ENCODE measurements around the gene SF3B5. TPM values are rescaled to one million over a fixed set of nuclear protein-coding genes. Genes with fewer than 3 reads are reported as not detected.
A peak's percentile ranks its signal among the peaks of the same experiment; 100 is the strongest.
"Not testable (repeated sequence)": the region's sequence is repeated elsewhere in the genome, so short reads cannot be mapped to it uniquely, and the experiment has no call there.

Gene SF3B5
- total RNA-seq, 2 experiments from 2014 or later = 167 to 168 TPM

DNA sequence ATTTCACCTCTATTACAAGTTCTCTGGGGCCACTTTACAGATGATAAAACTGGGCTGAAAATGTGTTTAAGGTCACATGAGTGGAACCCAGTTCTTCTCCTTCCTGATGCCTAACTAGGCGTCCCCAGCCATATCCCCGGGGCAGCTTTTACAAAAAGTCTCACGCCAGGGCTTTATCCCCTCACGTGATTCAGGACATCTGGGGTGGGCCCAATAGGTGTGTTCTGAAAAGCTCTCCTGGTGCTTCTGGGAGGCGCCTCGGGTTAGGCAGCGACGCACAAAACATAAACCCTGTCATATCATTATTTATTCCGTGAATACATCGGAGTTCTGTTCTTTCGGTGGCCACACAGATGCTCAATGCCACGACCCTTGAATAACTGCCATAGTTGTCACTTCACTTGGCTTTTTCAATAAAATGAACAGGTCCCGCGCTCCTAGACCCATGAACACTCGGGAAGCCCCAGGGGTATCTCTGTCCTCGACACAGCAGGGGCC, 32.1 kb downstream of the SF3B5 start:
- peak; percentile 5 for ATAC-seq
- ChIA-PET CTCF (interaction anchor here (0.7 to 4.1 kb wide), 8 partner anchors 8 to 123 kb away, joined by 3 to 33 read pairs (median 4); partner anchors contain the start of gene SF3B5), POLR2A (interaction anchor here (0.5 to 4.0 kb wide), 15 partner anchors 8 to 613 kb away, joined by 3 to 74 read pairs (median 3); partner anchors contain the start of genes ADAT2, PEX3 and SF3B5)
- H3K27ac Mint-ChIP-seq = peak overlapping the region; percentile 94
- H3K27me3 Mint-ChIP-seq (ENCODE audit: low read depth) = peaks cover 3% of the 10 kb centered on the region
- peak overlapping the region; percentile 88 for H3K4me3 Mint-ChIP-seq
- H3K4me1 Mint-ChIP-seq (ENCODE audit: low read depth) = peaks cover 43% of the 10 kb centered on the region
- no peaks in the 10 kb centered on the region for H3K9me3 Mint-ChIP-seq (ENCODE audit: insufficient read depth)
- DNase-seq = peak; percentile 37
- no peaks in the 10 kb centered on the region for H3K36me3 Mint-ChIP-seq (ENCODE audit: low read depth)

DNA sequence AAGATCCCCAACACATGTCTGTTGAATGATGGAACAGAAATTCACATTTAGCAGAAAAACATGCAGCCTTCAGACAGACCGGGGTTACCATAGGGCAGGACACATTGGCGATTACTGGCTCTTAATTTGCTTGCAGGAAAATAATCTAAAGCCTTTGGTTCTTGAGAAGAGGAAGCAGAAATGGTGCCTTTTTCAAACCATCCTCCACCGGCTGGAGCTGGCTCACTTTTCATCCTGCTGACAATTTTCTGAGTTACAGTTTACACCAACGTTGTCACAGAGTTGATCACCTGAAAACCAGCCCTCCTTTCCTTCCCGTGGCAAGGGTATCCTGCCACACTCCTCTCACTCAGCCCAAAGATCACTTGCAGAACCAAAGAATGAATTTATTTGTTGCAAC, 32.6 kb downstream of the SF3B5 start:
- H3K27ac Mint-ChIP-seq = peak overlapping the region; percentile 94
- H3K36me3 Mint-ChIP-seq (ENCODE audit: low read depth) = no peaks in the 10 kb centered on the region
- peak overlapping the region; percentile 88 for H3K4me3 Mint-ChIP-seq
- no peak for ATAC-seq
- CTCF ChIA-PET = interaction anchor here (0.7 to 4.1 kb wide), 4 partner anchors 8 to 121 kb away, joined by 3 to 33 read pairs (median 6); no protein-coding TSS in a partner anchor
- POLR2A ChIA-PET = interaction anchor here (1.3 to 4.0 kb wide), 5 partner anchors 8 to 612 kb away, joined by 3 to 74 read pairs (median 6); partner anchors contain the start of genes ADAT2, PEX3 and SF3B5
- H3K27me3 Mint-ChIP-seq (ENCODE audit: low read depth) = peaks cover 3% of the 10 kb centered on the region
- H3K9me3 Mint-ChIP-seq (ENCODE audit: insufficient read depth) = no peaks in the 10 kb centered on the region
- peak; percentile 28 for DNase-seq
- H3K4me1 Mint-ChIP-seq (ENCODE audit: low read depth) = peaks cover 41% of the 10 kb centered on the region

DNA sequence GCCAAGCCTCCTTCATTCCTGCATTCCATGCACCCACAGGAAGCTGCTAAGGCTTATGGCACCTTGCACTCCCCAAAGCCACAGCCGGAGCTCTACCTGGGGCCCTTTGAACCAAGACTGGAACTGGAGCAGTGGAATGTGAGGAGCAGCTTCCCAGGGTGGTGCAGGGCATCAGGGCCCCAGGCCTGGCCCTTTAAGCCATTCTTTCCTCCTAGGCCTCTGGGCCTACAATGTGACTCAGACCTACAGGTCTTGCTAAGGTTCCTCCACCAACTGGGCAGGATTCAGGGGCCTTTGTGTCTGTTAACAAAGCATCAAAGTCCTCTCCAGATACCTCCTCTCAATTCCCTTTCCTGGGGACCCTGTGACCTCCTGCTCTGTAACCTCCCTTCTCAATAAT, 36.2 kb downstream of the SF3B5 start:
- no peak for ATAC-seq
- Mint-ChIP-seq H3K36me3 (ENCODE audit: low read depth) (no peaks in the 10 kb centered on the region), H3K4me3 (no peak overlapping the region), H3K9me3 (ENCODE audit: insufficient read depth) (no peaks in the 10 kb centered on the region), H3K27me3 (ENCODE audit: low read depth) (peaks cover 3% of the 10 kb centered on the region), H3K4me1 (ENCODE audit: low read depth) (peaks cover 42% of the 10 kb centered on the region), H3K27ac (no peak overlapping the region)
- ChIA-PET POLR2A (no interaction called here), CTCF (interaction anchor here (0.8 to 1.4 kb wide), 2 partner anchors 32 to 119 kb away, joined by 3 read pairs; no protein-coding TSS in a partner anchor)
- no peak for DNase-seq

DNA sequence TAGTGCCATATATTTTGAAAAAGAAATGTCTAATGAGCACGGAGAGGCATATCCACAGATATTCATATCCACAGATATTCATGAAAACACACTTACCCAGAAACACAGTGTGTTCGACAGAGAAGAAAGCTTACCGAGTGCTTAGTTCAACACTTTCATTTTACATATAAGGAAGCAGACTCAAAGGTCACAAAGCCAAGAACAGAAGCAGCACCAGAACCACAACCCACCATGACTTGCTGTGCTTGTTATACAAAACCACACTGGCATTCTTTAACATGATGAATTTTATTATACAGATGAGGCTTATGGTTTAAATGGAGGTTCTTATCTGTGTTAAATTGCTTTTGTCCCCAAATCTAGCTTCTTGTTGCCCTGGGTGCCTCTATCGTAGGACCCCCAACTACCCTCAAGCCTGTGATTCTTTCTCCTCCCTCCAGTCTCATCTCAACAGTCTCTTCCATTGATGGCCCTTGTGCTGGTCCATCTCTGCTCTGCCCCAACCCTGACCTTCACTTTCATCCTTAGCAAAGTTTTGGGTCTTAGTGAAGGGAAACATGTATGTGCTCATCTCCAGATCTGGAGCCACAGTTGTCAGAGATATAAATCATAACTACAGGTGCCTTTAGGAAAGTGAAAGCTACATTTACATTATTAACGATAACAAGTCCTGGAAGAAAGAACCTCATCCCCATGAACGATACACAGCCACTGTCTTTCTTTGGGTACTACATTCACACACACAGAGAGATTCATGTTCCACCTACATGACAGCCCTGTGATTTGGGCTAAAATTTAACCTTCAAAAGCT, 40.0 kb downstream of the SF3B5 start:
- H3K27me3 Mint-ChIP-seq (ENCODE audit: low read depth) = no peaks in the 10 kb centered on the region
- ChIA-PET POLR2A (interaction anchor here (0.5 to 4.4 kb wide), 11 partner anchors 9 to 605 kb away, joined by 3 to 74 read pairs (median 4); partner anchors contain the start of genes ADAT2, LTV1, PEX3 and SF3B5), CTCF (interaction anchor here (0.7 to 4.7 kb wide), 15 partner anchors 9 to 542 kb away, joined by 3 to 33 read pairs (median 5); no protein-coding TSS in a partner anchor)
- H3K4me1 Mint-ChIP-seq (ENCODE audit: low read depth) = peaks cover 36% of the 10 kb centered on the region
- ATAC-seq (peak; percentile 95), DNase-seq (peak; percentile 78)
- H3K27ac Mint-ChIP-seq = peak overlapping the region; percentile 98
- peak overlapping the region; percentile 84 for H3K4me3 Mint-ChIP-seq
- H3K36me3 Mint-ChIP-seq (ENCODE audit: low read depth) = no peaks in the 10 kb centered on the region
- no peaks in the 10 kb centered on the region for H3K9me3 Mint-ChIP-seq (ENCODE audit: insufficient read depth)

DNA sequence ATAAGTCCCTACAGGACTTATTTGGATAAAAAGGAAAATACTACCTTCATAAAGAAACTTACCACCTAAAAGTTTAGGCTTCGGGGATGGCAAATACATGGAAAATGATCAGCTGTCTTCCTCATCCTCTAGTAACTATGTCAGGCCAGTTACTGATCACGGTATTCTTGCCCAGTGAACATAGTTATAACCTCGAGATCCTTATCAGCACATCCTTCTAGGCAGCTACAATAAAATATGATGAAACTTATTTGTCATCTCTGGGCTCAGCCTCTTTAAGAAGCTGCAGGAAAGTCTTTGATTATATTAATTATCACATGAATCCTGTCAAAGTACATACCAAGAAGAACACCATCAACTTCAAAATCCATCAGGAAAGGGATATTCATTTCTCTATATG, 41.8 kb downstream of the SF3B5 start:
- POLR2A ChIA-PET = interaction anchor here (4.4 kb wide), 1 partner anchor 11 kb away, joined by 74 read pairs; no protein-coding TSS in a partner anchor
- CTCF ChIA-PET = interaction anchor here (1.2 to 4.7 kb wide), 4 partner anchors 11 to 161 kb away, joined by 3 to 33 read pairs (median 10); no protein-coding TSS in a partner anchor
- DNase-seq (no peak), ATAC-seq (no peak)
- no peaks in the 10 kb centered on the region for H3K27me3 Mint-ChIP-seq (ENCODE audit: low read depth)
- H3K27ac Mint-ChIP-seq = no peak overlapping the region
- peaks cover 8% of the 10 kb centered on the region for H3K9me3 Mint-ChIP-seq (ENCODE audit: insufficient read depth)
- peaks cover 36% of the 10 kb centered on the region for H3K4me1 Mint-ChIP-seq (ENCODE audit: low read depth)
- no peak overlapping the region for H3K4me3 Mint-ChIP-seq
- peaks cover 3% of the 10 kb centered on the region for H3K36me3 Mint-ChIP-seq (ENCODE audit: low read depth)

DNA sequence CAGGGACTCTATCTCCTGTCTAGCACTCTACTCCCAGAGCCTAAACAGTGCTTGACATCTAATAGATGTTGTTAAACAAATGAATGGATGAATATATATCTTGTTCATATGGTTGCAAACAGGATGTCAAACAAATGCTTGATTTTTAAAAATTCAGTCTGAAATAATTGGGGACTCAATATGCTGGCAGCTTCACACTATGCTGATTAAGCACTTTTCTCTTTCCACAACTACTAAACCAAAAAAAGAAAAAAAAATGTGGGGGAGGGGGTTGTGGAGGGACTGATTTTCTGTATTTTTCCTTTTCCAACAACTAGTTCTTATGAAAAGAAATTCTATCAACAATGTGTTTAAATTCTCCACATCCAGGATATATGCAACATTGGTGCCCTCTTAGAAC, 42.9 kb downstream of the SF3B5 start:
- Mint-ChIP-seq H3K27ac (no peak overlapping the region), H3K9me3 (ENCODE audit: insufficient read depth) (peaks cover 8% of the 10 kb centered on the region), H3K36me3 (ENCODE audit: low read depth) (peaks cover 3% of the 10 kb centered on the region), H3K4me3 (no peak overlapping the region), H3K4me1 (ENCODE audit: low read depth) (peaks cover 36% of the 10 kb centered on the region), H3K27me3 (ENCODE audit: low read depth) (no peaks in the 10 kb centered on the region)
- DNase-seq = no peak
- ATAC-seq = no peak
- POLR2A ChIA-PET = no interaction called here
- CTCF ChIA-PET = interaction anchor here (1.7 to 4.7 kb wide), 2 partner anchors 12 to 113 kb away, joined by 5 to 33 read pairs; no protein-coding TSS in a partner anchor

DNA sequence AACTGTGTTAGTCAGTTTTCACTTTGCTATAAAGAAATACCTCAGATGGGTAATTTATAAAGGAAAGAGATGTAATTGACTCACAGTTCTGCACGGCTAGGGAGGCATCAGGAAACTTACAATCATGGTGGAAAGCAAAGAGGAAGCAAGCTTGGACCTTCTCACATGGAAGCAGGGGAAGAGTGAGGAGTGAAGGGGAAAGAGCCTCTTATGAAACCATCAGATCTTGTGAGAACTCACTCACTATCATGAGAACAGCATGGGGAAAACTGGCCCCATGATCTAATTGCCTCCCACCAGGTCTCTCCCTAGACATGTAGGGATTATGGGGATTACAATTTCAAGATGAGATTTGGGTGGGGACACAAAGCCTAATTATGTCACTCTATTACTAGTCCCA, 46.0 kb downstream of the SF3B5 start:
- Mint-ChIP-seq H3K4me1 (ENCODE audit: low read depth) (peaks cover 17% of the 10 kb centered on the region), H3K4me3 (no peak overlapping the region), H3K36me3 (ENCODE audit: low read depth) (peaks cover 3% of the 10 kb centered on the region), H3K27me3 (ENCODE audit: low read depth) (no peaks in the 10 kb centered on the region), H3K27ac (no peak overlapping the region), H3K9me3 (ENCODE audit: insufficient read depth) (peaks cover 8% of the 10 kb centered on the region)
- DNase-seq (no peak), ATAC-seq (no peak)
- ChIA-PET CTCF (no interaction called here), POLR2A (no interaction called here)

DNA sequence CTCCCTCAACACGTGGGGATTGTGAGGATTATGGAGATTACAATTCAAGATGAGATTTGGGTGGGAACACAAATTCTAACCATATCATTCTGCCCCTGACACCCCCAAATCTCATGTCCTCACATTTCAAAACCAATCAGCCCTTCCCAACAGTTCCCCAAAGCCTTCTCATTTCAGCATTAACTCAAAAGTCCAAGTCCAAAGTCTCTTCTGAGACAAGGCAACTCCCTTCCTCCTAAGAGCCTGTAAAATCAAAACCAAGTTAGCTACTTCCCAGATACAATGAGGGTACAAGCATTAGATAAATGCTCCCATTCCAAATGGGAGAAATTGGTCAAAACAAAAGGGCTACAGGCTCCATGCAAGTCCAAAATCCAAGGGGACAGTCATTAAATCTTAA, 47.7 kb downstream of the SF3B5 start:
- Mint-ChIP-seq H3K4me3 (no peak overlapping the region), H3K27ac (no peak overlapping the region), H3K9me3 (ENCODE audit: insufficient read depth) (peaks cover 8% of the 10 kb centered on the region), H3K36me3 (ENCODE audit: low read depth) (peaks cover 3% of the 10 kb centered on the region), H3K27me3 (ENCODE audit: low read depth) (no peaks in the 10 kb centered on the region), H3K4me1 (ENCODE audit: low read depth) (peaks cover 3% of the 10 kb centered on the region)
- ATAC-seq = no peak
- POLR2A ChIA-PET = no interaction called here
- CTCF ChIA-PET = interaction anchor here (1.4 kb wide), 1 partner anchor 34 kb away, joined by 4 read pairs; no protein-coding TSS in a partner anchor
- DNase-seq = no peak

DNA sequence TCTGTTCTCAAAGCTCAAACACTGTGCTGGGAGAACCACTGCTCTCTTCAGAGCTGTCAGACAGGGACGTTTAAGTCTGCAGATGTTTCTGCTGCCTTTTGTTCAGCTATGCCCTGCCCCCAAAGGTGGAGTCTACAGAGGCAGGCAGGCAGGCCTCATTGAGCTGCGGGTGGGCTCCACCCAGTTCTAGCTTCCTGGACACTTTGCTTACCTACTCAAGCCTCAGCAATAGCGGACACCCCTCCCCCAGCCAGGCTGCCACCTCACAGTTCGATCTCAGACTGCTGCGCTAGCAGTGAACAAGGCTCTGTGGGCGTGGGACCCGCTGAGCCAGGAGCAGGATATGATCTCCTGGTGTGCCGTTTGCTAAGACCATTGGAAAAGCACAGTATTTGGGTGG, 48.7 kb downstream of the SF3B5 start:
- H3K9me3 Mint-ChIP-seq (ENCODE audit: insufficient read depth); H3K27me3 Mint-ChIP-seq (ENCODE audit: low read depth); H3K4me1 Mint-ChIP-seq (ENCODE audit: low read depth); ATAC-seq; H3K36me3 Mint-ChIP-seq (ENCODE audit: low read depth); DNase-seq; CTCF ChIA-PET; H3K4me3 Mint-ChIP-seq; H3K27ac Mint-ChIP-seq: not testable (repeated sequence)
- POLR2A ChIA-PET = interaction anchor here (0.9 kb wide), 1 partner anchor 8 kb away, joined by 3 read pairs; no protein-coding TSS in a partner anchor

DNA sequence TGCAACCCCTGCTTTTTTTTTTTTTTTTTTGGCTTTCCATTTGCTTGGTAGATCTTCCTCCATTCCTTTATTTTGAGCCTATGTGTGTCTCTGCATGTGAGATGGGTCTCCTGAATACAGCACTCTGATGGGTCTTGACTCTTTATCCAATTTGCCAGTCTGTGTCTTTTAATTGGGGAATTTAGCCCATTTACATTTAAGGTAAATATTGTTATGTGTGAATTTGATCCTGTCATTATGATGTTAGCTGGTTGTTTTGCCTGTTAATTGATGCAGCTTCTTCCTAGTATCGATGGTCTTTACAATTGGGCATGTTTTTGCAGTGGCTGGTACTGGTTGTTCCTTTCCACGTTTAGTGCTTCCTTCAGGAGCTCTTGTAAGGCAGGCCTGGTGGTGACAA, 50.4 kb downstream of the SF3B5 start:
- CTCF ChIA-PET; POLR2A ChIA-PET; ATAC-seq; H3K27ac Mint-ChIP-seq; H3K36me3 Mint-ChIP-seq (ENCODE audit: low read depth); H3K9me3 Mint-ChIP-seq (ENCODE audit: insufficient read depth); H3K27me3 Mint-ChIP-seq (ENCODE audit: low read depth); DNase-seq; H3K4me1 Mint-ChIP-seq (ENCODE audit: low read depth); H3K4me3 Mint-ChIP-seq: not testable (repeated sequence)

All from activated CD8-positive, alpha-beta T cell treated with anti-CD3 and anti-CD28 coated beads, Interleukin-2, amount 10 ng/mL, durations not matched to agents 7 days and 5 days (primary cell).